GM23338 (cell line): ENCODE data around the gene IFITM1. TPM values are rescaled to one million over a fixed set of nuclear protein-coding genes. Genes with fewer than 3 reads are reported as not detected.

Experiments used
- ATAC-seq: fragments of 200-7000 bp; cut with Tn5 transposase; 3 replicates; pipeline ENCODE4 v1.9.1; 2020
- DNase-seq: peaks from one replicate; pipeline ENCODE4 v3.0.0-alpha.2; 2015; ENCODE audit warnings: low spot score
- H2AFZ ChIP-seq: fragments of 200-600 bp; sonication (generic); 2 replicates; pipeline ENCODE4 v1.8.0; 2016; ENCODE audit warnings: antibody characterized with exemption, mild to moderate bottlenecking, moderate library complexity
- H3F3A ChIP-seq: fragments of 200-600 bp; sonication (generic); replicated peaks from 2 replicates; pipeline ENCODE4 v1.8.0; 2017; ENCODE audit warnings: antibody characterized with exemption, mixed run types, low read depth
- H3K27ac ChIP-seq: fragments of 200-600 bp; sonication (generic); 2 replicates; pipeline ENCODE4 v1.6.1; 2016; ENCODE audit warnings: low read depth
- H3K27me3 ChIP-seq: fragments of 200-600 bp; sonication (generic); 2 replicates; pipeline ENCODE4 v1.8.0; 2016; ENCODE audit warnings: mild to moderate bottlenecking, mixed run types, moderate library complexity; ENCODE audit not compliant: insufficient read depth
- H3K36me3 ChIP-seq: fragments of 200-600 bp; sonication (generic); 2 replicates; pipeline ENCODE4 v1.8.0; 2016; ENCODE audit warnings: mild to moderate bottlenecking; ENCODE audit not compliant: insufficient read depth
- H3K4me1 ChIP-seq: fragments of 200-600 bp; sonication (generic); 2 replicates; pipeline ENCODE4 v1.8.0; 2016; ENCODE audit warnings: mild to moderate bottlenecking, moderate library complexity; ENCODE audit not compliant: insufficient read depth
- H3K4me2 ChIP-seq: fragments of 200-600 bp; sonication (generic); 2 replicates; pipeline ENCODE4 v1.7.1; 2017; ENCODE audit warnings: mixed run types
- H3K4me3 ChIP-seq: fragments of 200-600 bp; sonication (generic); 2 replicates; pipeline ENCODE4 v1.6.1; 2016; ENCODE audit warnings: mixed run types
- H3K79me2 ChIP-seq: fragments of 200-600 bp; sonication (generic); replicated peaks from 2 replicates; pipeline ENCODE4 v1.8.0; 2017; ENCODE audit warnings: mild to moderate bottlenecking; ENCODE audit not compliant: insufficient read depth
- H3K9me2 ChIP-seq: fragments of 200-600 bp; sonication (generic); 2 replicates; pipeline ENCODE4 v1.8.0; 2017; ENCODE audit not compliant: insufficient read depth
- H4K20me1 ChIP-seq: fragments of 200-600 bp; sonication (generic); replicated peaks from 2 replicates; pipeline ENCODE4 v1.8.0; 2017; ENCODE audit warnings: mild to moderate bottlenecking; ENCODE audit not compliant: insufficient read depth
- H3K27ac Mint-ChIP-seq: 2 replicates; pipeline ENCODE4 v1.8.0; 2020; ENCODE audit warnings: inconsistent platforms, mild to moderate bottlenecking, moderate library complexity, mixed read lengths
- H3K27me3 Mint-ChIP-seq: 3 replicates; pipeline ENCODE4 v1.8.0; 2022; ENCODE audit warnings: low read depth, mild to moderate bottlenecking, moderate library complexity, mixed read lengths, inconsistent platforms; ENCODE audit not compliant: insufficient read depth, poor library complexity
- H3K36me3 Mint-ChIP-seq: 3 replicates; pipeline ENCODE4 v1.8.0; 2021; ENCODE audit warnings: low read depth, mild to moderate bottlenecking, inconsistent platforms, moderate library complexity, mixed read lengths
- H3K4me1 Mint-ChIP-seq: 3 replicates; pipeline ENCODE4 v1.8.0; 2020; ENCODE audit warnings: mild to moderate bottlenecking, inconsistent platforms, mixed read lengths
- H3K4me3 Mint-ChIP-seq: 3 replicates; pipeline ENCODE4 v1.8.0; 2021; ENCODE audit warnings: moderate library complexity, mild to moderate bottlenecking, inconsistent platforms, mixed read lengths
- H3K9me3 Mint-ChIP-seq: 3 replicates; pipeline ENCODE4 v1.8.0; 2020; ENCODE audit warnings: moderate library complexity, mild to moderate bottlenecking, inconsistent platforms, mixed read lengths
- CREB1 ChIP-seq: fragments of 250-450 bp; sonication (Bioruptor Pico); IDR thresholded peaks from 2 replicates; pipeline ENCODE4 v1.5.0; 2020; ENCODE audit warnings: low read depth, mild to moderate bottlenecking, moderate library complexity
- EZH2 ChIP-seq: fragments of 200-600 bp; sonication (generic); IDR thresholded peaks from one replicate; pipeline ENCODE4 v1.8.0; 2017; ENCODE audit warnings: antibody characterized with exemption, mild to moderate bottlenecking, low read depth; ENCODE audit not compliant: unreplicated experiment
- EZH2phosphoT487 ChIP-seq: fragments of 200-600 bp; sonication (generic); IDR thresholded peaks from one replicate; pipeline ENCODE4 v1.8.1; 2018; ENCODE audit warnings: antibody characterized with exemption; ENCODE audit not compliant: unreplicated experiment
- NANOG ChIP-seq: IDR thresholded peaks from 2 replicates; pipeline ENCODE4 v1.6.1; 2016; ENCODE audit warnings: antibody characterized with exemption, borderline replicate concordance
- polyA plus RNA-seq: library from polyadenylated mRNA; unstranded; fragments of >200 nt; fragmentation: Nextera tagmentation; extraction: Ambion mirVana; gene quantifications from 2 replicates; pipeline ENCODE4 v1.2.1, GENCODE V29; 2016
- total RNA-seq: library from RNA; depleted of rRNA; stranded (reverse); fragments of >200 nt; shearing (Covaris generic); gene quantifications from 2 replicates; pipeline ENCODE4 v1.2.3, GENCODE V29; 2014
- TF ChIP-seq, protein P1 (sequence below): fragments of 250-450 bp; sonication (Bioruptor Pico); IDR thresholded peaks from 2 replicates; pipeline ENCODE4 v1.5.0; 2020; ENCODE audit warnings: mild to moderate bottlenecking, moderate library complexity
- TF ChIP-seq, protein P2 (sequence below), 2 experiments: fragments of 200-600 bp in 1 of 2; sonication (generic) in 1 of 2; conservative IDR thresholded peaks; 2 replicates each; pipeline versions ENCODE4 v1.5.1 to v1.6.1; 2016 to 2017; ENCODE audit warnings: antibody characterized with exemption in 2 of 2, low read depth in 2 of 2, mild to moderate bottlenecking in 2 of 2, moderate library complexity in 1 of 2

IFITM1 gene
- total and polyA plus RNA-seq, 2 experiments from 2014 or later, result 396 to 1,194 TPM

DNA sequence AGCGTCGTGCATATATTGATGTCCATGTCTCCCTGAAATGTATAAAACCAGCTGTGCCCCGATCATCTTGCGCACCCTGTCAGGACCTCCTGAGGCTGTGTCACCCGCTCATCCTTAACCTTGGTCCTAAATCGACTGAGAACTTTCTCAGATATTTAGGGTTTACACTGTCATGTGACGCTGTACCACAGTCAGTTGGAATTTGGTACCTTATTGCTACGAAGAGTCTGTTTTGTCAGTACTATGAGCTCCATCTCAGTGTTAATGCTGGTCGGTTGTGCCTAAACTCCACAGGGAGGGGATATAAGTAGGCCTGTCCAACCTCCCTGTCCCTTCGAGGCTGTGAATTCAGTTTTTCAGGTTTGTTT, 8.0 kb upstream of the IFITM1 start (continued):
- TF ChIP-seq, protein P1, sequence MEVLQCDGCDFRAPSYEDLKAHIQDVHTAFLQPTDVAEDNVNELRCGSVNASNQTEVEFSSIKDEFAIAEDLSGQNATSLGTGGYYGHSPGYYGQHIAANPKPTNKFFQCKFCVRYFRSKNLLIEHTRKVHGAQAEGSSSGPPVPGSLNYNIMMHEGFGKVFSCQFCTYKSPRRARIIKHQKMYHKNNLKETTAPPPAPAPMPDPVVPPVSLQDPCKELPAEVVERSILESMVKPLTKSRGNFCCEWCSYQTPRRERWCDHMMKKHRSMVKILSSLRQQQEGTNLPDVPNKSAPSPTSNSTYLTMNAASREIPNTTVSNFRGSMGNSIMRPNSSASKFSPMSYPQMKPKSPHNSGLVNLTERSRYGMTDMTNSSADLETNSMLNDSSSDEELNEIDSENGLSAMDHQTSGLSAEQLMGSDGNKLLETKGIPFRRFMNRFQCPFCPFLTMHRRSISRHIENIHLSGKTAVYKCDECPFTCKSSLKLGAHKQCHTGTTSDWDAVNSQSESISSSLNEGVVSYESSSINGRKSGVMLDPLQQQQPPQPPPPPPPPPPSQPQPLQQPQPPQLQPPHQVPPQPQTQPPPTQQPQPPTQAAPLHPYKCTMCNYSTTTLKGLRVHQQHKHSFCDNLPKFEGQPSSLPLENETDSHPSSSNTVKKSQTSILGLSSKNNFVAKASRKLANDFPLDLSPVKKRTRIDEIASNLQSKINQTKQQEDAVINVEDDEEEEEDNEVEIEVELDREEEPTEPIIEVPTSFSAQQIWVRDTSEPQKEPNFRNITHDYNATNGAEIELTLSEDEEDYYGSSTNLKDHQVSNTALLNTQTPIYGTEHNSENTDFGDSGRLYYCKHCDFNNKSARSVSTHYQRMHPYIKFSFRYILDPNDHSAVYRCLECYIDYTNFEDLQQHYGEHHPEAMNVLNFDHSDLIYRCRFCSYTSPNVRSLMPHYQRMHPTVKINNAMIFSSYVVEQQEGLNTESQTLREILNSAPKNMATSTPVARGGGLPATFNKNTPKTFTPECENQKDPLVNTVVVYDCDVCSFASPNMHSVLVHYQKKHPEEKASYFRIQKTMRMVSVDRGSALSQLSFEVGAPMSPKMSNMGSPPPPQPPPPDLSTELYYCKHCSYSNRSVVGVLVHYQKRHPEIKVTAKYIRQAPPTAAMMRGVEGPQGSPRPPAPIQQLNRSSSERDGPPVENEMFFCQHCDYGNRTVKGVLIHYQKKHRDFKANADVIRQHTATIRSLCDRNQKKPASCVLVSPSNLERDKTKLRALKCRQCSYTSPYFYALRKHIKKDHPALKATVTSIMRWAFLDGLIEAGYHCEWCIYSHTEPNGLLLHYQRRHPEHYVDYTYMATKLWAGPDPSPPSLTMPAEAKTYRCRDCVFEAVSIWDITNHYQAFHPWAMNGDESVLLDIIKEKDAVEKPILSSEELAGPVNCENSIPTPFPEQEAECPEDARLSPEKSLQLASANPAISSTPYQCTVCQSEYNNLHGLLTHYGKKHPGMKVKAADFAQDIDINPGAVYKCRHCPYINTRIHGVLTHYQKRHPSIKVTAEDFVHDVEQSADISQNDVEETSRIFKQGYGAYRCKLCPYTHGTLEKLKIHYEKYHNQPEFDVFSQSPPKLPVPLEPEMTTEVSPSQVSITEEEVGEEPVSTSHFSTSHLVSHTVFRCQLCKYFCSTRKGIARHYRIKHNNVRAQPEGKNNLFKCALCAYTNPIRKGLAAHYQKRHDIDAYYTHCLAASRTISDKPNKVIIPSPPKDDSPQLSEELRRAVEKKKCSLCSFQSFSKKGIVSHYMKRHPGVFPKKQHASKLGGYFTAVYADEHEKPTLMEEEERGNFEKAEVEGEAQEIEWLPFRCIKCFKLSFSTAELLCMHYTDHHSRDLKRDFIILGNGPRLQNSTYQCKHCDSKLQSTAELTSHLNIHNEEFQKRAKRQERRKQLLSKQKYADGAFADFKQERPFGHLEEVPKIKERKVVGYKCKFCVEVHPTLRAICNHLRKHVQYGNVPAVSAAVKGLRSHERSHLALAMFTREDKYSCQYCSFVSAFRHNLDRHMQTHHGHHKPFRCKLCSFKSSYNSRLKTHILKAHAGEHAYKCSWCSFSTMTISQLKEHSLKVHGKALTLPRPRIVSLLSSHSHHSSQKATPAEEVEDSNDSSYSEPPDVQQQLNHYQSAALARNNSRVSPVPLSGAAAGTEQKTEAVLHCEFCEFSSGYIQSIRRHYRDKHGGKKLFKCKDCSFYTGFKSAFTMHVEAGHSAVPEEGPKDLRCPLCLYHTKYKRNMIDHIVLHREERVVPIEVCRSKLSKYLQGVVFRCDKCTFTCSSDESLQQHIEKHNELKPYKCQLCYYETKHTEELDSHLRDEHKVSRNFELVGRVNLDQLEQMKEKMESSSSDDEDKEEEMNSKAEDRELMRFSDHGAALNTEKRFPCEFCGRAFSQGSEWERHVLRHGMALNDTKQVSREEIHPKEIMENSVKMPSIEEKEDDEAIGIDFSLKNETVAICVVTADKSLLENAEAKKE, result no peak
- TF ChIP-seq EZH2phosphoT487 (no peak), NANOG (no peak), EZH2 (no peak)
- TF ChIP-seq, protein P2, sequence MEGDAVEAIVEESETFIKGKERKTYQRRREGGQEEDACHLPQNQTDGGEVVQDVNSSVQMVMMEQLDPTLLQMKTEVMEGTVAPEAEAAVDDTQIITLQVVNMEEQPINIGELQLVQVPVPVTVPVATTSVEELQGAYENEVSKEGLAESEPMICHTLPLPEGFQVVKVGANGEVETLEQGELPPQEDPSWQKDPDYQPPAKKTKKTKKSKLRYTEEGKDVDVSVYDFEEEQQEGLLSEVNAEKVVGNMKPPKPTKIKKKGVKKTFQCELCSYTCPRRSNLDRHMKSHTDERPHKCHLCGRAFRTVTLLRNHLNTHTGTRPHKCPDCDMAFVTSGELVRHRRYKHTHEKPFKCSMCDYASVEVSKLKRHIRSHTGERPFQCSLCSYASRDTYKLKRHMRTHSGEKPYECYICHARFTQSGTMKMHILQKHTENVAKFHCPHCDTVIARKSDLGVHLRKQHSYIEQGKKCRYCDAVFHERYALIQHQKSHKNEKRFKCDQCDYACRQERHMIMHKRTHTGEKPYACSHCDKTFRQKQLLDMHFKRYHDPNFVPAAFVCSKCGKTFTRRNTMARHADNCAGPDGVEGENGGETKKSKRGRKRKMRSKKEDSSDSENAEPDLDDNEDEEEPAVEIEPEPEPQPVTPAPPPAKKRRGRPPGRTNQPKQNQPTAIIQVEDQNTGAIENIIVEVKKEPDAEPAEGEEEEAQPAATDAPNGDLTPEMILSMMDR (conservative IDR thresholded peaks at IDR 0.05; ENCODE audit: low read depth in 2 of 2), result no peak

DNA sequence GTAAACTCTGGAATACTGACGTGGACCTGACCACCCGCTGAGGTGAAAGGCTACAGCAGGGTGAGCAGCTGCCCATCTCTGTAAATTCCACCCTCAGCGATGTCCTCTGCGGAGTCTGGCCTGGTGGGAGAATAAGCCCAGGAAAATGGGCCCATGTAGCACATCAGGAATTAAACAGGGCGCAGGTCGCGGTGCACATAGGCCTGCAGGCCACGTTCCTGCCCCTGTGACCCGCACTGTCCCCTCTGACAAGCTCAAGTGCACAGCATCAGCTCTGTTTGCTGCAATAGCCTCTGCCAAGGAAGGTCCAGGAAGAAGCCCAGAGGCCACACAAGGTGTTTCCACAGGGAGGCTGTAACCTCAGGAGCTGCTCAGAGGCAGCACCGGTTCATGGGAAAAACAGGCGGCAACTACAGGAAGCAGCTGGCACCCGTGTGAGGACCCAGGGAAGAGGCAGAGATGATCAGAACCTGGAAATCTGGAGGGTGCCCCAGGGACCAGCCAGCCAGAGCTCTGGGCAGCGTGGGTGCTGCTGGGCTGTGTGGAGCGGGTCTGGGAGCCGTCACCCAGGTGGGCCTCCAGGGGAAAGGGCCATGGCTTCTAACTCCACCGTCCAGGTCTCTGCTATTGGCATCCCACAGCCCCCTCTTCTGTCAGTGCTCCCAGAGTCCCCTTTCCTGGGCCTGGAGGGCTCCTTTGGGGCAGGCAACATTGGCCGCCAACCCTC, 7.0 kb upstream of the IFITM1 start:
- Histone ChIP-seq H3K27ac (peak overlapping the region; percentile 90), H3K9me2 (no peaks in the 10 kb centered on the region), H3K27me3 (peaks cover 2% of the 10 kb centered on the region; the same call in 1 of the 2 replicates), H3K79me2 (peaks cover 12% of the 10 kb centered on the region), H3K36me3 (no peaks in the 10 kb centered on the region), H3K4me3 (no peak overlapping the region), H3K4me1 (peaks cover 63% of the 10 kb centered on the region), H2AFZ (no peak overlapping the region), H3F3A (peaks cover 25% of the 10 kb centered on the region), H4K20me1 (no peaks in the 10 kb centered on the region), H3K4me2 (peak overlapping the region; percentile 66; the same call in 1 of the 2 replicates)
- peaks cover 44% of the 10 kb centered on the region for H3K27me3 Mint-ChIP-seq
- peaks cover 57% of the 10 kb centered on the region for H3K4me1 Mint-ChIP-seq
- peaks cover 16% of the 10 kb centered on the region for H3K36me3 Mint-ChIP-seq
- no peak for TF ChIP-seq CREB1 (CRISPR knock-in tag)
- TF ChIP-seq, protein P2 (conservative IDR thresholded peaks at IDR 0.05; ENCODE audit: low read depth in 2 of 2), result peak in 1 of 2 experiments; percentile 21; a peak in 1 of 4 replicates
- ATAC-seq (no peak), DNase-seq (no peak)
- H3K27ac Mint-ChIP-seq, result peak overlapping the region; percentile 82; the same call in 1 of the 2 replicates
- peaks cover 7% of the 10 kb centered on the region for H3K9me3 Mint-ChIP-seq
- H3K4me3 Mint-ChIP-seq, result no peak overlapping the region
